Activated CD4-positive, alpha-beta memory T cell treated with anti-CD3 and anti-CD28 coated beads, Interleukin-2, amount 10 ng/mL, durations not matched to agents 7 days and 5 days (primary cell): Measurements from ENCODE around the gene BCL2L13. TPM values are rescaled to one million over a fixed set of nuclear protein-coding genes. Genes with fewer than 3 reads are reported as not detected.
"Not testable (repeated sequence)": the region's sequence is repeated elsewhere in the genome, so short reads cannot be mapped to it uniquely, and the experiment has no call there.

Experiments
- CTCF ChIA-PET: fragments of 350-600 bp; sonication (Branson Sonifier 250); formaldehyde crosslinking; loops from one replicate; lab custom pipeline; 2021; ENCODE audit warnings: antibody characterized with exemption, inconsistent platforms; lab: Charles Lee
- POLR2A ChIA-PET: fragments of 350-600 bp; sonication (Branson Sonifier 250); formaldehyde crosslinking; loops from one replicate; lab custom pipeline; 2021; ENCODE audit warnings: antibody characterized with exemption; lab: Charles Lee
- DNase-seq: peaks from one replicate; pipeline ENCODE4 v3.0.0-alpha.2; 2020
- H3K27ac Mint-ChIP-seq: one replicate; pipeline ENCODE4 v1.8.0; 2021; ENCODE audit warnings: mild to moderate bottlenecking, mixed read lengths
- H3K27me3 Mint-ChIP-seq: one replicate; pipeline ENCODE4 v1.8.0; 2021; ENCODE audit warnings: mixed read lengths
- H3K36me3 Mint-ChIP-seq: one replicate; pipeline ENCODE4 v1.8.0; 2021; ENCODE audit warnings: low read depth, mixed read lengths
- H3K4me1 Mint-ChIP-seq: one replicate; pipeline ENCODE4 v1.8.0; 2021; ENCODE audit warnings: mixed read lengths
- H3K4me3 Mint-ChIP-seq: one replicate; pipeline ENCODE4 v1.8.0; 2021; ENCODE audit warnings: mild to moderate bottlenecking, mixed read lengths
- H3K9me3 Mint-ChIP-seq: one replicate; pipeline ENCODE4 v1.8.0; 2021; ENCODE audit warnings: mixed read lengths
- total RNA-seq, 2 experiments: library from RNA; stranded (reverse); gene quantifications; one replicate each; pipeline ENCODE4 v1.2.3, GENCODE V29; 2021

BCL2L13 gene
- total RNA-seq, 2 experiments from 2014 or later = 29.4 to 30.4 TPM

GRCh38 chr22:17627961-17628405, 10.6 kb upstream of the BCL2L13 start:
- peaks cover 23% of the 10 kb centered on the region for H3K36me3 Mint-ChIP-seq
- H3K4me1 Mint-ChIP-seq = peaks cover 42% of the 10 kb centered on the region
- no peaks in the 10 kb centered on the region for H3K27me3 Mint-ChIP-seq
- peak overlapping the region; percentile 88 for H3K27ac Mint-ChIP-seq
- peak overlapping the region; percentile 95 for H3K4me3 Mint-ChIP-seq
- no peaks in the 10 kb centered on the region for H3K9me3 Mint-ChIP-seq
- ChIA-PET POLR2A (interaction anchor here (0.9 to 4.2 kb wide), 2 partner anchors 11 to 17 kb away, joined by 3 to 37 read pairs; partner anchors contain the start of gene BCL2L13), CTCF (no interaction called here)
- DNase-seq = no peak

DNA sequence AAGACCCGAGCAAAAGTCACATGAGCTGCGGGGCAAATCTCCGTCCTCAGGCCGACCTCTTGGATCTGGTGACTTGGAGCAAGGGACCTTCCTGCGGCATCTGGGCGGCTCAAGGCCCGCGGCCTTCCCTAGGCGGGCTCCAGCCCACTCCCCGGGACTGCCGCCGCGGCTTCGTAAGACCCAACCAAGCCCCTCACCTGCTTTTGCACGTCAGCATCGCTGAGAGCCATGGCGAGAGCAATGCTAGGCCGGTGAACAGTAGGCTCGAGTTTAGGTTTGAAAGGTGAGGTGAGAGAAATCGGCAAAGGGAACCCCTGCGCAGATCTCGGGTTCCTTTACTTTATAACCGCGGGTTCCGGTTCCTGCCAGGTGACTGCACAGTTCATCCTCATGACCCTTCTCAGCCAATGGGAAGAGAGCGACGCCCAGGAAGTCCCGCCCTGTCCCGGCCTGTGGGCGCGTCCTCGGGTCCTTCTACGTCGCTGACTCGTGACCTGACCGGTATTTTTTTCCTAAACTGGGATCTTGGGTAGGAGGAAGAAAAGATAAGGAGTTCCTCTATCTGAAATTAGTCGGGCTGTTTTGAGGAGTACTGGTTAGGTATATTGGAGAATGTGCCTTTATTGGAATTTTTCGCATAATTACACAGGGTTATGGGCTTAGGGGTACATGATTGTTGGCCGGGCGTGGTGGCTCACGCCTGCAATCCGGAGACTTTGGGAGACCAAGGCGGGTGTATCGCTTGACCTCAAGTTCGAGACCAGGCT, 10.0 kb upstream of the BCL2L13 start, which contains the start of gene ATP6V1E1:
ATP6V1E1 (minus strand) TSS at position 344 of the 767 bp plus-strand sequence; CDS start at position 230, 114 bp downstream.
- CTCF ChIA-PET = interaction anchor here (0.8 kb wide), 1 partner anchor 11 kb away, joined by 3 read pairs; no protein-coding TSS in a partner anchor
- peak within 1 kb of the TSS; percentile 88 for H3K27ac Mint-ChIP-seq
- H3K4me3 Mint-ChIP-seq = peak within 1 kb of the TSS; percentile 95
- H3K9me3 Mint-ChIP-seq = no peaks in the 10 kb centered on the region
- no peaks in the 10 kb centered on the region for H3K27me3 Mint-ChIP-seq
- H3K4me1 Mint-ChIP-seq = peaks cover 40% of the 10 kb centered on the region
- POLR2A ChIA-PET = interaction anchor here (0.7 to 4.2 kb wide), 3 partner anchors 11 to 63 kb away, joined by 3 to 37 read pairs (median 3); partner anchors contain the start of gene BCL2L13
- peaks cover 22% of the 10 kb centered on the region for H3K36me3 Mint-ChIP-seq
- DNase-seq = peak; percentile 96

DNA sequence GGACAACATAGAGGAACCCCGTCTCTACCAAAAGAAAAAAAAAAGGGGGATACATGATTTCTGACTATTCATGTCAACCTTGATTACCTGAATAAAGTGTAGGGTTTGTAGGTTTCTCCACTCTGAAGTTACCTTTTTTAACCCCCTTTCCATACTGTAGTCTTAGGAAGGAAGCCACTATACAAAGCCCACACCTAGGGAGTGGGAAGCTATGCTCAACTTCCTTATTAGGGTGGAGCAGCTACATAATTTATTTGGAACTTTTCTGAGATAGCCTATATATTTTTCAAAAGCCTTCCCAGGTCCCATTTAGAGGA, 9.4 kb upstream of the BCL2L13 start:
- H3K4me3 Mint-ChIP-seq = peak overlapping the region; percentile 95
- no peaks in the 10 kb centered on the region for H3K27me3 Mint-ChIP-seq
- no peak for DNase-seq
- peaks cover 35% of the 10 kb centered on the region for H3K4me1 Mint-ChIP-seq
- ChIA-PET CTCF (interaction anchor here (0.7 to 0.8 kb wide), 2 partner anchors 10 to 117 kb away, joined by 3 read pairs; no protein-coding TSS in a partner anchor), POLR2A (interaction anchor here (0.7 to 4.2 kb wide), 3 partner anchors 10 to 449 kb away, joined by 3 to 37 read pairs (median 3); partner anchors contain the start of genes BCL2L13 and PEX26)
- H3K36me3 Mint-ChIP-seq = peaks cover 18% of the 10 kb centered on the region
- H3K9me3 Mint-ChIP-seq = no peaks in the 10 kb centered on the region
- H3K27ac Mint-ChIP-seq = peak overlapping the region; percentile 88

- H3K27me3 Mint-ChIP-seq = no peaks in the 10 kb centered on the region
- POLR2A ChIA-PET = interaction anchor here (0.7 to 4.2 kb wide), 3 partner anchors 9 to 448 kb away, joined by 3 to 37 read pairs (median 3); partner anchors contain the start of genes BCL2L13 and PEX26
- H3K27ac Mint-ChIP-seq = no peak overlapping the region
Observed at GRCh38 chr22:17629641-17630040, 8.9 kb upstream of the BCL2L13 start.

GRCh38 chr22:17631076-17631565, 7.4 kb upstream of the BCL2L13 start:
- H3K36me3 Mint-ChIP-seq = peaks cover 8% of the 10 kb centered on the region
- H3K27me3 Mint-ChIP-seq = no peaks in the 10 kb centered on the region
- no peak overlapping the region for H3K4me3 Mint-ChIP-seq
- POLR2A ChIA-PET = interaction anchor here (4.2 kb wide), 1 partner anchor 8 kb away, joined by 37 read pairs; the partner anchor contains the start of gene BCL2L13
- no peaks in the 10 kb centered on the region for H3K9me3 Mint-ChIP-seq
- H3K27ac Mint-ChIP-seq = no peak overlapping the region
- CTCF ChIA-PET = no interaction called here
- DNase-seq = no peak
- H3K4me1 Mint-ChIP-seq = peaks cover 23% of the 10 kb centered on the region

More at GRCh38 chr22:17629641-17630040, 8.9 kb upstream of the BCL2L13 start:
- H3K9me3 Mint-ChIP-seq = no peaks in the 10 kb centered on the region
- H3K36me3 Mint-ChIP-seq = peaks cover 16% of the 10 kb centered on the region
- no peak for DNase-seq
- H3K4me3 Mint-ChIP-seq = peak overlapping the region; percentile 95
- CTCF ChIA-PET = interaction anchor here (0.6 to 0.8 kb wide), 3 partner anchors 10 to 478 kb away, joined by 3 read pairs; no protein-coding TSS in a partner anchor
- peaks cover 34% of the 10 kb centered on the region for H3K4me1 Mint-ChIP-seq

DNA sequence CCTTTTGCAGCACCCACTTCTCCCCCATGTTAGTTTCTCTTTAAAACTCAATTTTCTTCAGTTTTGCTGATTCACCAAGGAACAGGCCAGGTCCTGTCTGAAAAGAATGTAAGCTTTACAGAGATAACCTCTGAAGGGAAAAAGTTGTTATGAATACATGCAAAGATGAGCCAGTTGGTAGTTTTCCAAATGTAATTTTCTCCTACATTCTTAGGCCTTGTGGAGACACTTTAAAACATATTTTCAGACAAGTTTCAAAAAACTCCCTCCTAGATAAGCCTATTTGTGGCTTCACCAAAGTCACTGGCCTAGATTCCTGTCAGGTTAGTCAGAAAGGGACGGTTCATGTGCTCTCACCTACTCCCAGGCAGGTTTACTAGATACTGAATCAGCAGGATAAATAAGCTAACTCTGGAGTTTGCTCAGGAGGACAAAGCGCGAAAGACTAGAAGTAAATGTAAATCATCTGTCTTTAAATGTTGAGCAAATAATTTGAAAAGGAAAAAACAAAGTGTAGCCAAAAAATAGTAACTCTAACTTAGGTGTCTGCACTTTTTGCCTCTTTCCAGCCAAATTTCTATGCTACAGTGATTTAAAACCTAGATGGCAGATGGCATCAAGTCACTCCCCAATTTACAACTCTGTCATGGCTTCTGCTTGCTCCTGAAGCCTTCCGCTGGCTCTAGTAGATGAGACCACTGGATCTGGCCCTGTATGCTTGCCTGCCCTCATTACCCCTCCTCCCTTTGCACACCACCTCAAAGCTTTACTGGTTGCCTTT, 5.2 kb upstream of the BCL2L13 start:
- no peak for DNase-seq
- H3K36me3 Mint-ChIP-seq = peaks cover 6% of the 10 kb centered on the region

GRCh38 chr22:17633998-17634323, 4.6 kb upstream of the BCL2L13 start:
- DNase-seq = no peak
- peaks cover 20% of the 10 kb centered on the region for H3K4me1 Mint-ChIP-seq
- ChIA-PET CTCF (no interaction called here), POLR2A (no interaction called here)
- peaks cover 8% of the 10 kb centered on the region for H3K36me3 Mint-ChIP-seq
- no peaks in the 10 kb centered on the region for H3K27me3 Mint-ChIP-seq
- H3K4me3 Mint-ChIP-seq = no peak overlapping the region
- no peaks in the 10 kb centered on the region for H3K9me3 Mint-ChIP-seq
- H3K27ac Mint-ChIP-seq = no peak overlapping the region

More for the DNA sequence above, 5.2 kb upstream of the BCL2L13 start:
- no peak overlapping the region for H3K4me3 Mint-ChIP-seq
- H3K9me3 Mint-ChIP-seq = no peaks in the 10 kb centered on the region
- no peaks in the 10 kb centered on the region for H3K27me3 Mint-ChIP-seq
- CTCF ChIA-PET = no interaction called here
- no peak overlapping the region for H3K27ac Mint-ChIP-seq
- POLR2A ChIA-PET = no interaction called here
- peaks cover 25% of the 10 kb centered on the region for H3K4me1 Mint-ChIP-seq

GRCh38 chr22:17634696-17635095, 3.9 kb upstream of the BCL2L13 start:
- Mint-ChIP-seq H3K27ac (no peak overlapping the region), H3K4me1 (peaks cover 19% of the 10 kb centered on the region), H3K27me3 (no peaks in the 10 kb centered on the region), H3K4me3 (no peak overlapping the region), H3K36me3 (peaks cover 8% of the 10 kb centered on the region), H3K9me3 (no peaks in the 10 kb centered on the region)
- DNase-seq = no peak
- ChIA-PET CTCF (no interaction called here), POLR2A (no interaction called here)

GRCh38 chr22:17636850-17637249, 1.7 kb upstream of the BCL2L13 start:
- H3K9me3 Mint-ChIP-seq, H3K27ac Mint-ChIP-seq, H3K27me3 Mint-ChIP-seq, H3K4me3 Mint-ChIP-seq, CTCF ChIA-PET, POLR2A ChIA-PET, DNase-seq: not testable (repeated sequence)
- peaks cover 11% of the 10 kb centered on the region for H3K36me3 Mint-ChIP-seq
- H3K4me1 Mint-ChIP-seq = peaks cover 31% of the 10 kb centered on the region

- POLR2A ChIA-PET = no interaction called here
Observed at GRCh38 chr22:17637490-17638181, 921 bp upstream of the BCL2L13 start.

DNA sequence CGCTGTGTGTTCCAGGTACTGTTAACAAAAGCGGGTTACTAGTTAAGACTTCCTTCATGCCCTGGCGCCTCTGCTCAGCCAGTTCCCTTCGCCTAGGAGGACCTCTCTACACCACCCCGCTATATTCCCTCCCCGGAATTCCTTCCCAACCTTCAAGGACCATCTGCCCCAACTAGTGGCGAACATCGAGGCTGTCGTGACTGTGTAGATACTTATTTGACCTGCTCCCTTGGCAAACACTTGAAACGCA, 450 bp upstream of the BCL2L13 start:
- Mint-ChIP-seq H3K4me3 (peak overlapping the region; percentile 92), H3K27me3 (no peaks in the 10 kb centered on the region), H3K36me3 (peaks cover 14% of the 10 kb centered on the region), H3K27ac (peak overlapping the region; percentile 95), H3K4me1 (peaks cover 39% of the 10 kb centered on the region), H3K9me3 (no peaks in the 10 kb centered on the region)
- POLR2A ChIA-PET = interaction anchor here (1.2 to 1.8 kb wide), 6 partner anchors 9 to 550 kb away, joined by 4 to 37 read pairs (median 9); partner anchors contain the start of genes ADA2, ATP6V1E1, BID and USP18
- CTCF ChIA-PET = interaction anchor here (1.0 kb wide), 1 partner anchor 147 kb away, joined by 6 read pairs; no protein-coding TSS in a partner anchor
- no peak for DNase-seq

More at GRCh38 chr22:17637490-17638181, 921 bp upstream of the BCL2L13 start:
- peaks cover 34% of the 10 kb centered on the region for H3K4me1 Mint-ChIP-seq
- no peak for DNase-seq
- peak overlapping the region; percentile 95 for H3K27ac Mint-ChIP-seq
- H3K27me3 Mint-ChIP-seq = no peaks in the 10 kb centered on the region
- peaks cover 14% of the 10 kb centered on the region for H3K36me3 Mint-ChIP-seq
- peak overlapping the region; percentile 92 for H3K4me3 Mint-ChIP-seq
- CTCF ChIA-PET = no interaction called here
- H3K9me3 Mint-ChIP-seq = no peaks in the 10 kb centered on the region

GRCh38 chr22:17639247-17639741, 737 bp downstream of the BCL2L13 start:
- ChIA-PET CTCF (interaction anchor here (0.7 to 1.6 kb wide), 7 partner anchors 10 to 468 kb away, joined by 3 to 6 read pairs (median 3); partner anchors contain the start of gene ADA2), POLR2A (interaction anchor here (0.5 to 1.8 kb wide), 29 partner anchors 10 to 552 kb away, joined by 3 to 37 read pairs (median 4); partner anchors contain the start of genes ADA2, ATP6V1E1, BID and PEX26)
- Mint-ChIP-seq H3K36me3 (peaks cover 14% of the 10 kb centered on the region), H3K4me3 (peak overlapping the region; percentile 92), H3K27me3 (no peaks in the 10 kb centered on the region), H3K4me1 (peaks cover 39% of the 10 kb centered on the region), H3K9me3 (no peaks in the 10 kb centered on the region), H3K27ac (peak overlapping the region; percentile 95)
- DNase-seq = peak; percentile 30
